LoVo (cell line): ENCODE measurements around the gene SERPINE1.
"Not testable (repeated sequence)": the region's sequence is repeated elsewhere in the genome, so short reads cannot be mapped to it uniquely, and the experiment has no call there.

Experiments used
- DNase-seq: peaks from one replicate; pipeline ENCODE4 v3.0.0-alpha.2; 2016; ENCODE audit warnings: low spot score

SERPINE1 gene

GRCh38 chr7:101102026-101102425 is 24.9 kb upstream of the SERPINE1 start:
- DNase-seq: no peak

GRCh38 chr7:101103701-101104100 is 23.2 kb upstream of the SERPINE1 start:
- DNase-seq: not testable (repeated sequence)

DNA sequence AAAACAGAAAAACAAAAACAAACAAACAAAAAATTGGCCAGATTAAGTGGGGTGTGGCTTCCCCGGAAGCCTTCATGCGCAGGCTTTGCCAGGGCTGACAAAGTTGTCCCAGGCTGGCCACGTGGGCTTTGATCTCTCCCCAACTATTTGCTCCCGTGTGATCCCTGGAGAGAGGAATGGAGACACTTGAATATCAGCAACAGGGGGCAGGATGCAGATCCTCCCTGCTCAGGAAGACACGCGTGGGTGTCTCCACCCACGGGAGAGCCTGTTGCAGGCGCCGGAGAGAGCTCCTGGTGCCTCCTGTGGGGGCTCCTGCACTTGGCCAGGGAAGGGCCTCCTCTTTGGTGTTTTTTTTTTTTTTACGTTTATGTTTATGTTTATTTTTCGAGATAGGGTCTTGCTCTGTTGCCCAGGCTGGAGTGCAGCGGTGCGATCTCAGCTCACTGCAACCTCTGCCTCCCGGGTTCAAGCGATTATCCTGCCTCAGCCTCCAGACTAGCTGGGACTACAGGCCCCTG is 22.7 kb upstream of the SERPINE1 start:
- DNase-seq: no peak

DNA sequence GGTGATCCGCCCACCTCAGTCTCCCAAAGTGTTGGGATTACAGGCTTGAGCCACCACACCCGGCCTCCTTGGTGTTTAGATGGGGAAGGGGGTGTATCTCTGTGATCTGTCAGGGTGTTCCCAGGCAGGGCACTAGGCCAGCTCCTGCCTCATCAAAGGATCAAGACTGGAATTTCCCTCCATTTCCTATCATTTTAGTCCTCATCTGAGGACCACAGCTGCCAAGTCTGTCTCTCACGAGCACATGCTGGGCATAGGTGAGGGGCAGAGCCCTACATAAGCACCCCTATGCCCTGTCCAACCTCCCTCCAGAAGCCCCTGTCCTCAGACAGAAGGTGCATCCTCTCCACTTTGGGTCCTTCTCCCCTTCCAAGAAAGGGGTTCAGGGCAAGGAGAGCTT is 22.1 kb upstream of the SERPINE1 start:
- DNase-seq: no peak

- DNase-seq: not testable (repeated sequence)
Measured at GRCh38 chr7:101105248-101105647, 21.7 kb upstream of the SERPINE1 start.

DNA sequence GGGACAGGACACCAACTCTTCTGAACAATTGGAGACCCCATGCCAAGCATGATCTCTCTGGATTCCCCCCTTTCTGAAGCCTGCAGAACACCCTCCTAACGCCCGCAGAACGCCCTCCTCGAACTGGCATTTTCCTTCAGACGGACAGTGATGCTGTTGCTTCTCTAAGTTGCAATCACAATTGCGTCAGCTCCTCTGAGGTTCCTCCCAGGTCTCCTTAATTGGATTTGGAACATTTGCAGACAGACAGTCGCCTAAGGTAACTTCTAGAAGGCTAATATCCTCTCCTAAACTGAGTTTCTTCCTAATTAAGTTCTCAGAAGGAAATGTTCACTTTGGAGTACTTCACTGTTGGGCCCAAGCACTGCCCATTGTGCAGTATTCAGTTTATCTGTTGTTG is 20.5 kb upstream of the SERPINE1 start:
- no peak for DNase-seq

GRCh38 chr7:101108330-101108857 is 18.5 kb upstream of the SERPINE1 start:
- DNase-seq: no peak

GRCh38 chr7:101108961-101109360 is 17.9 kb upstream of the SERPINE1 start:
- DNase-seq: no peak

GRCh38 chr7:101109368-101109767 is 17.5 kb upstream of the SERPINE1 start:
- DNase-seq: no peak

DNA sequence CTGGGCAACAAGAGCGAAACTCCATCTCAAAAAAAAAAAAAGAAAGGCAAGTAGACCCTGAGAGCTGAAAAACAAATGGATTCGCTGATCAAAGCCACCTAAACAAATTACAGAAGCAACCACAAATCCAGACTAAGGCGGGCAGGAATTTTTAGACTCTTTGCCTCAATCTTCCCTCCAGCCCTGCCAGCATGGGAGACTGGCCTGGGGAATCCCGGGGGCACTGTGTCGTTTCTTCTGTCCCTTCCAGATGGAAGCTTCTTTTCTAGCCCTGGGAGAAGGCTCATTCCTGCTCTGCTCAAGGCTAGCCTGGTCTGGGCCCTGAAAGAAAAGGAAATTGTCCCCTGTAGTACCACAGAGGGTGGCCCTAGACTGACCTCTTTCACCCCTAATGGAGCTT is 15.6 kb upstream of the SERPINE1 start:
- DNase-seq: no peak

- no peak for DNase-seq
Measured at GRCh38 chr7:101112233-101112632, 14.7 kb upstream of the SERPINE1 start.

- DNase-seq: not testable (repeated sequence)
Measured at GRCh38 chr7:101113140-101113539, 13.8 kb upstream of the SERPINE1 start.

DNA sequence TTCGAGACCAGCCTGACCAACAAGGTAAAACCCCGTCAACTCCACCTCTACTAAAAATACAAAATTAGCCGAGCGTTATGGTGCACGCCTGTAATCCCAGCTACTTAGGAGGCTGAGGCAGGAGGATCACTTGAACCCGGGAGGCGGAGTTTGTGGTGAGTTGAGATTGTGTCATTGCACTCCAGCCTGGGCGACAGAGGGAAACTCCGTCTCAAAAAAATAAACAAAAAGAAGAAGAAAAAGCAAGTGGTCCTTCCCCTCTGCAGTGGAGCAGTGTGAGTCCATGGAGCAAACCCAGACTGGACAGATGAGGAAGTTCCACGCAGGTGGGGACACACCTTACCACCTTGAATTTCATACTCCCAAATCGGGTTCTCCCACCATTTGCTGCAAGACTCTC is 13.1 kb upstream of the SERPINE1 start:
- DNase-seq: no peak

DNA sequence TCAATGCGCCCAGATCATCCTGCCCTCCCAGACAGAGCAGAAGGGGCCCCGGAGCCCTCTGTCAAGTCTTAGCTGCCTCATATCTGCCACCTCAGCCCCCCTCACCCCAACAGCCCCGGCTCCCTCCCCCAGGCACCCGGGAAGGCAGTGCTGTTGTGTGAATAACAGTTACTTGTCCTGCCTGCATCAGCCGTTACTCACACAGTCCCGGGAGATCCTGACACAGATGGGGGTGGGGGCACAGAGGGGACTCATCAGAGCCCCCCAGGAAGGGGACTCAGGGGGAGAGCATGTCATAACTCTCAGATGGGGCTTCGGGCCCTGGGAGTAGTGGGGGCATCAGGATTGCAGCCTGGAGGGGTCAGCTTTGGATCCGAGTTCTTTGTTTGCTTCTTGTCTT is 12.4 kb upstream of the SERPINE1 start:
- DNase-seq: no peak

DNA sequence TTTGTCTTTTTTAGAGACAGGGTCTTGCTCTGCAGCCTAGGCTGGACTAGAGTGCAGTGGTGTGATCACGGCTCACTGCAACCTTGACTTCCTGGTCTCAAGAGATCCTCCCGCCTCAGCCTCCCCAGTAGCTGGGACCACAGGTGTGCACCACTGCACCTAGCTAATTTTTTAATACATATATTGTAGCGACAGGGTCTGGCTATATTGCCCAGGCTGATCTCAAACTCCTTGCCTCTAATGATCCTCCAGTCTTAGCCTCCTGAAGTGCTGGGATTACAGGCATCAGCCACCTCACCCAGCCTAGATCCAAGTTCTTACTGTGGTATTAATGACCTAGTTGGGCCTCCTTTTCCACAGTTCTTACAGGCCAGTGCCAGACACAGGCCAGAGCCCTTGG is 11.7 kb upstream of the SERPINE1 start:
- DNase-seq: no peak

- no peak for DNase-seq
Measured at GRCh38 chr7:101116898-101117297, 10.0 kb upstream of the SERPINE1 start.

DNA sequence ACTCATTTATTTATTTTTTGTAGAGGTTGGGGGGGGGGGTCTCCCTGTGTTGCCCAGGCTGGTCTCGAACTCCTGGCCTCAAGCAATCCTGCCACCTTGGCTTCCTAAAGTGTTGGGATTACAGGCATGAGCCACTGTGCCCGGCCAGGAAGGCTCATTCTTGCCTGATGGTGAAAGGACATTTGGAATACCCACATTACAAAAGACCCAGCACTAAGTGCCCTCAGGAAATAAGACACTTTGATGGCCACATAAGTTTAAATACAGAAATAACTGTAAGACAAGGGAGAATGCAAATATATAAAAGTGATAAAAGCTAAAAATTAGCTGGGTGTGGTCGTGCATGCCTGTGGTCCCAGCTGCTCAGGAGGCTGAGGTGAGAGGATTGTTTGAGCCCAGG is 8.0 kb upstream of the SERPINE1 start:
- DNase-seq: no peak

DNA sequence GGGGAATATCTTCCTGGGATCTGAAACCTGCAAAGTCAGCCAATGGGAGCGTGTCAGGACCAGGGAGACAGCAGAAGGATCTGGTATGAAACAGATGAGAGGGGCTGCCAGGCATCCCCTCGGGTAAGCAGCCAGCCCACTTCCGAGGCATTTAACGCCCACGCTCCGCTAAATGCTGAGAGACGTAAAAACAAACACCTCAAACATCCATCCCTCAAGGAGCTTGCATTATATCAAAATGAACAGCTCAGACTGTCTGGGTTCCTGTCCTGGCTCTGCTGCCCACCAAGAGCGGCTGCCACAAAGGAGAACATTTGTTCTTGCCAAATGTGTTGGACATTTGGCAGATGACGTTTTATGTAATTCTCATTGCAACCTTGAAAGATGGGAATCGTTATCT is 7.0 kb upstream of the SERPINE1 start:
- no peak for DNase-seq

DNA sequence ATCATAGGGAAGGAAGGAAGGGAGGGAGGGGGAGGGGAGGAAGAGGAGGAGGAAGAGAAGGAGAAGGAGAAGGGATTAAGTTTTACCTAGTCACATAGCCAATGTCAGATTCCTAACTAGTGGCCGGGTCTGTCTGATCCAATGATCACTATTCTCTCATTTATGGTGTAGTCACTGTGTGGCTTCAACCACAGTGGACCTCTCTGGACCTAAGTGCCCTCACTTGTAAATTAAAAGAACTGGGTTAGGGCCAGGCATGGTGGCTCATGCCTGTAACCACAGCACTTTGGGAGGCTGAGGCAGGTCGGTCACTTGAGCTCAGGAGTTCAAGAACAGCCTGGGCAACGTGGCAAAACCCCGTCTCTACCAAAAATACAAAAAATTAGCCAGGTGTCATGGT is 6.6 kb upstream of the SERPINE1 start:
- no peak for DNase-seq

DNA sequence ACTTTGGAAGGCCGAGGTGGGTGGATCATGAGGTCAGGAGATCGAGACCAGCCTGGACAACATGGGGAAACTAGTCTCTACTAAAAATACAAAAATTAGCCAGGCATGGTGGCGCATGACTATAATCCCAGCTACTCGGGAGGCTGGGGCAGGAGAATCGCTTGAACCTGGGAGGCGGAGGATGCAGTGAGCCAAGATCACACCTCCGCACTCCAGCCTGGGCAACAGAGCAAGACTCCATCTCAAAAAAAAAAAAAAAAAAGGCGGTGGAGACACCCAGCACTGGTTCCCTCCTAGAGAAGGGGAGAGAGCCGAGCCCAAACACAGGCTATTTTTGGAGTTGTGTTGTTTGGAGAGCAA is 5.3 kb upstream of the SERPINE1 start:
- DNase-seq: not testable (repeated sequence)

GRCh38 chr7:101121991-101122932 is 4.6 kb upstream of the SERPINE1 start:
- DNase-seq: peak; percentile 82

- no peak for DNase-seq
Measured at GRCh38 chr7:101122933-101123702, 3.8 kb upstream of the SERPINE1 start.

GRCh38 chr7:101123703-101124068 is 3.2 kb upstream of the SERPINE1 start:
- no peak for DNase-seq
